C4-2B (cell line): ENCODE measurements around the gene PDE4B.

Experiments
- ZFX ChIP-seq: fragments of 450-650 bp; IDR thresholded peaks from 2 replicates; pipeline ENCODE4 v1.6.1; 2017
- TF ChIP-seq, protein P1 (sequence below): fragments of 450-650 bp; conservative IDR thresholded peaks from 2 replicates; pipeline ENCODE4 v1.5.1; 2017; ENCODE audit warnings: mild to moderate bottlenecking

DNA sequence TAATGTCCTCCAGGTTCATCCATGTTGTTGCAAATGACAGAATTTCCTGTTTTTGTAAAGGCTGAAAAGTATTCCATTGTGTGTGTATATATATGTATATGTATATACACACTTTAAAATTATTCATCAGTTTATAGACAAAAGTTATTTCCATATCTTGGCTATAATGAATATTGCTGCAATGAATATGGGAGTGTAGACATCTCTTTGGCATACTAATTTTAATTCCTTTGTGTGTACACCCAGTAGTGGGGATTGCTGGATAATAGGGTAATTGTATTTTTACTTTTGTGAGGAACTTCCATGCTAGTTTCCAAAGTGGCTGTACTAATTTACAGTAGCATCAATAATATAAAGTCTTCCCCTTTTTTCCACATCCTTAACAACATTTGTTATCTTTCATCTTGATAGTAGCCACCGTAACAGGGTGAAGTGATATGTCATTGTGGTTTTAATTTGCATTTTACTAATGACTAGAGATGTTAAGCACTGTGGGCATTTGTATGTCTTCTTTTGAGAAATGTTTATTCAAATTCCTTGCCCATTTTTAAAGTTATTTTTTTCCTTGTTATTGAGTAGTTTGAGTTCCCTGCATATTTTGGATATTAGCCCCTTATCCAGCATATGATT lies 243.0 kb downstream of the PDE4B start:
- TF ChIP-seq, protein P1, sequence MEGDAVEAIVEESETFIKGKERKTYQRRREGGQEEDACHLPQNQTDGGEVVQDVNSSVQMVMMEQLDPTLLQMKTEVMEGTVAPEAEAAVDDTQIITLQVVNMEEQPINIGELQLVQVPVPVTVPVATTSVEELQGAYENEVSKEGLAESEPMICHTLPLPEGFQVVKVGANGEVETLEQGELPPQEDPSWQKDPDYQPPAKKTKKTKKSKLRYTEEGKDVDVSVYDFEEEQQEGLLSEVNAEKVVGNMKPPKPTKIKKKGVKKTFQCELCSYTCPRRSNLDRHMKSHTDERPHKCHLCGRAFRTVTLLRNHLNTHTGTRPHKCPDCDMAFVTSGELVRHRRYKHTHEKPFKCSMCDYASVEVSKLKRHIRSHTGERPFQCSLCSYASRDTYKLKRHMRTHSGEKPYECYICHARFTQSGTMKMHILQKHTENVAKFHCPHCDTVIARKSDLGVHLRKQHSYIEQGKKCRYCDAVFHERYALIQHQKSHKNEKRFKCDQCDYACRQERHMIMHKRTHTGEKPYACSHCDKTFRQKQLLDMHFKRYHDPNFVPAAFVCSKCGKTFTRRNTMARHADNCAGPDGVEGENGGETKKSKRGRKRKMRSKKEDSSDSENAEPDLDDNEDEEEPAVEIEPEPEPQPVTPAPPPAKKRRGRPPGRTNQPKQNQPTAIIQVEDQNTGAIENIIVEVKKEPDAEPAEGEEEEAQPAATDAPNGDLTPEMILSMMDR: no peak
- no peak for TF ChIP-seq ZFX
